ENCODE data around the gene NR3C2. TPM values are rescaled to one million over a fixed set of nuclear protein-coding genes. Genes with fewer than 3 reads are reported as not detected.

NR3C2 gene
- total RNA-seq, 2 experiments from 2014 or later: 2.0 to 5.2 TPM

DNA sequence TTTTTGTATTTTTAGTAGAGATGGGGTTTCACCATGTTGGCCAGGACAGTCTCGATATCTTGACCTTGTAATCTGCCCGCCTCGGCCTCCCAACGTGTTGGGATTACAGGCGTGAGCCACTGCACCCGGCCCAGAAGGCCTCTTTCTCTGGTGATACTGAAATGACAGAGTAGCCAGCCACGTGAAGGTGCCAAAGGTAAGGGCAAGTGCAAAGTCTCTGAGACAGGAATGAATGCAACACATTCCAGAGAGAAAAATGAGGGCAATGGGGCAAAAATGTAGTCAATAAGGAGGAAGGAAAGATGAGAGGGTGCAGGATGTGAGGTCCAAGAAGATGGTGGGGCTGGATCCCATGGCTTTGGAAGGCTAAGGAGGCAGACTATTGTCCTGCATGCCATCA is 176.0 kb downstream of the NR3C2 start:
- Histone ChIP-seq H3K36me3 (ENCODE audit: insufficient read depth, low read length) (no peaks in the 10 kb centered on the region), H3K79me2 (ENCODE audit: insufficient read depth, low read depth, low read length) (no peaks in the 10 kb centered on the region), H3K4me2 (ENCODE audit: low read length) (no peak overlapping the region), H3K4me3 (ENCODE audit: low read depth, low read length, poor library complexity, severe bottlenecking) (no peak overlapping the region), H2AFZ (ENCODE audit: low read length) (no peak overlapping the region), H3K9me3 (ENCODE audit: low read length) (no peaks in the 10 kb centered on the region), H3K27ac (ENCODE audit: low read depth, low read length, poor library complexity, severe bottlenecking) (no peak overlapping the region), H3K4me1 (ENCODE audit: insufficient read depth, low read length, poor library complexity, severe bottlenecking) (no peaks in the 10 kb centered on the region), H3K9me2 (ENCODE audit: insufficient read depth, low read length) (no peaks in the 10 kb centered on the region), H4K20me1 (ENCODE audit: insufficient read depth, low read length) (no peaks in the 10 kb centered on the region)
- ChIA-PET CTCF (ENCODE audit: unreplicated experiment) (no interaction called here), POLR2A (no interaction called here)
- BruUV-seq (replicated peaks): no TSS peak
- no peak for TF ChIP-seq EZH2phosphoT487 (IDR thresholded peaks at IDR 0.05; ENCODE audit: borderline replicate concordance, low read depth, low read length)
- no peak for TF ChIP-seq CTCF (conservative IDR thresholded peaks at IDR 0.05; ENCODE audit: low read length)
- no peak for DNase-seq (ENCODE audit: low spot score)
- intact Hi-C loops (cut with micrococcal nuclease; ENCODE audit: unreplicated experiment): no loop called here

DNA sequence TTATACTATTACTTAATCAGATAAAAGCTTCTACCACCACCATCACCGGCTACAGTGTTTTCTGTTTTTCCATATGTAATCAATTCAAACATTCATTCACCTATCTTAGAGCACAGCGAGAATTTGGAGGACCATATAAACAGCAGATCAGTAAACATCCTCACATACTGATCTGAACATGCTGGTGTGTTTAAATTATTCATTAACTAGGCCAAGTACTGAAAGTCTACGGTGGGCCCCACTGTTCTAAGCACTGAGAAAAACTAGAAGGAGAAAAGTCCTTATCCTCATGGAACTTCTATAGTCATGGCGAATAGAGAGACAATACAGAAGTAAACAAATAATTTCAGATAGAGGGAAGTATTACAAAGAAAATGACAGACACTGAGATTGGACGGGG is 176.6 kb downstream of the NR3C2 start:
- intact Hi-C loops (cut with micrococcal nuclease; ENCODE audit: unreplicated experiment): no loop called here
- Histone ChIP-seq H3K9me3 (ENCODE audit: low read length) (no peaks in the 10 kb centered on the region), H4K20me1 (ENCODE audit: insufficient read depth, low read length) (no peaks in the 10 kb centered on the region), H3K36me3 (ENCODE audit: insufficient read depth, low read length) (no peaks in the 10 kb centered on the region), H3K9me2 (ENCODE audit: insufficient read depth, low read length) (no peaks in the 10 kb centered on the region), H3K4me3 (ENCODE audit: low read depth, low read length, poor library complexity, severe bottlenecking) (no peak overlapping the region), H3K4me1 (ENCODE audit: insufficient read depth, low read length, poor library complexity, severe bottlenecking) (no peaks in the 10 kb centered on the region), H3K4me2 (ENCODE audit: low read length) (no peak overlapping the region), H3K27ac (ENCODE audit: low read depth, low read length, poor library complexity, severe bottlenecking) (no peak overlapping the region), H3K79me2 (ENCODE audit: insufficient read depth, low read depth, low read length) (no peaks in the 10 kb centered on the region), H2AFZ (ENCODE audit: low read length) (no peak overlapping the region)
- no TSS peak for BruUV-seq (replicated peaks)
- no peak for DNase-seq (ENCODE audit: low spot score)
- no peak for TF ChIP-seq EZH2phosphoT487 (IDR thresholded peaks at IDR 0.05; ENCODE audit: borderline replicate concordance, low read depth, low read length)
- no peak for TF ChIP-seq CTCF (conservative IDR thresholded peaks at IDR 0.05; ENCODE audit: low read length)
- ChIA-PET POLR2A (no interaction called here), CTCF (ENCODE audit: unreplicated experiment) (no interaction called here)

DNA sequence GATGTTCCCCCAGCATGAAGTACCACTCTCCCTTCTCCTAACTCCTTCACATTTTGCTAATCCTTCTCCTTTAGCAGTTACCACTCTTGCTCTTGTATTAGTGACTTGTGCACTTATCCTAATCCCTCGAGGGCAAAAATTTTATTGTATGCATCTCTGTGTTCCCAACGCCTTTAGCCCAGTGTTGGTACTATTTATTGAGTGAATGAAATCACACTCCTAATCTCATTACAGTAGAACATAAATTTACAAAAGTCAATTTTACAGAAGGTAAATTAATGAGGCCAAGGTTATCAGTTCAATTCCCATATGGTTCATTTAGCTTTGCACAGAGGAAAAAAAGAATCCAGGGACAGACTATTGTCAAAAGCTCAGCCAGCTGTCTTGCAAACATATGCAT is 178.4 kb downstream of the NR3C2 start:
- Histone ChIP-seq H2AFZ (ENCODE audit: low read length) (no peak overlapping the region), H3K4me2 (ENCODE audit: low read length) (no peak overlapping the region), H4K20me1 (ENCODE audit: insufficient read depth, low read length) (no peaks in the 10 kb centered on the region), H3K4me1 (ENCODE audit: insufficient read depth, low read length, poor library complexity, severe bottlenecking) (no peaks in the 10 kb centered on the region), H3K9me3 (ENCODE audit: low read length) (no peaks in the 10 kb centered on the region), H3K79me2 (ENCODE audit: insufficient read depth, low read depth, low read length) (no peaks in the 10 kb centered on the region), H3K36me3 (ENCODE audit: insufficient read depth, low read length) (no peaks in the 10 kb centered on the region), H3K27ac (ENCODE audit: low read depth, low read length, poor library complexity, severe bottlenecking) (no peak overlapping the region), H3K9me2 (ENCODE audit: insufficient read depth, low read length) (no peaks in the 10 kb centered on the region), H3K4me3 (ENCODE audit: low read depth, low read length, poor library complexity, severe bottlenecking) (no peak overlapping the region)
- ChIA-PET POLR2A (no interaction called here), CTCF (ENCODE audit: unreplicated experiment) (no interaction called here)
- TF ChIP-seq CTCF (conservative IDR thresholded peaks at IDR 0.05; ENCODE audit: low read length) (no peak), EZH2phosphoT487 (IDR thresholded peaks at IDR 0.05; ENCODE audit: borderline replicate concordance, low read depth, low read length) (no peak)
- intact Hi-C loops (cut with micrococcal nuclease; ENCODE audit: unreplicated experiment): no loop called here
- DNase-seq (ENCODE audit: low spot score): no peak
- no TSS peak for BruUV-seq (replicated peaks)

All from OCI-LY7 (cell line).